Neural progenitor cell (in vitro differentiated cells): ENCODE data around the gene MAGI3.
"Not testable (repeated sequence)": the region's sequence is repeated elsewhere in the genome, so short reads cannot be mapped to it uniquely, and the experiment has no call there.

ENCODE experiments used
- CTCF ChIP-seq: fragments of 200-600 bp; sonication (generic); IDR thresholded peaks from 2 replicates; pipeline ENCODE4 v1.5.1; 2017; ENCODE audit warnings: antibody characterized with exemption, mild to moderate bottlenecking
- EZH2 ChIP-seq: fragments of 200-600 bp; sonication (generic); IDR thresholded peaks from 2 replicates; pipeline ENCODE4 v1.6.1; 2017; ENCODE audit warnings: antibody characterized with exemption, mild to moderate bottlenecking, moderate library complexity

- TF ChIP-seq EZH2, CTCF: not testable (repeated sequence)
Observed at GRCh38 chr1:113412020-113412419, 21.7 kb downstream of the MAGI3 start.
